Measurements from ENCODE around the gene RICTOR. TPM values are rescaled to one million over a fixed set of nuclear protein-coding genes. Genes with fewer than 3 reads are reported as not detected.
"Not testable (repeated sequence)": the region's sequence is repeated elsewhere in the genome, so short reads cannot be mapped to it uniquely, and the experiment has no call there.

RICTOR gene
- total RNA-seq, 2 donors from 2014 or later = 42.7 to 51.0 TPM

- Mint-ChIP-seq H3K4me3 (peak overlapping the region; percentile 46), H3K36me3 (peaks cover 6% of the 10 kb centered on the region), H3K4me1 (ENCODE audit: low read depth in 2 of 2) (peaks cover 32 to 47% of the 10 kb centered on the region in 2 donors), H3K27me3 (no peaks in the 10 kb centered on the region), H3K27ac (peak overlapping the region; percentile 27 to 85), H3K9me3 (no peaks in the 10 kb centered on the region)
- ATAC-seq (peak in 1 of 2 donors; percentile 74), DNase-seq (ENCODE audit: low spot score) (no peak)
Observed at GRCh38 chr5:39057734-39058133, 16.5 kb downstream of the RICTOR start.

- H3K36me3 Mint-ChIP-seq = peaks cover 6% of the 10 kb centered on the region
- peak overlapping the region in 1 of 2 donors; percentile 50 for H3K27ac Mint-ChIP-seq
- peaks cover 32 to 43% of the 10 kb centered on the region in 2 donors for H3K4me1 Mint-ChIP-seq (ENCODE audit: low read depth in 2 of 2)
- H3K27me3 Mint-ChIP-seq = no peaks in the 10 kb centered on the region
- H3K4me3 Mint-ChIP-seq = no peak overlapping the region
- ATAC-seq (no peak), DNase-seq (ENCODE audit: low spot score) (no peak)
- H3K9me3 Mint-ChIP-seq = no peaks in the 10 kb centered on the region
Observed at GRCh38 chr5:39055768-39056398, 18.3 kb downstream of the RICTOR start.

- DNase-seq (ENCODE audit: low spot score) (no peak), ATAC-seq (no peak)
- H3K4me1 Mint-ChIP-seq (ENCODE audit: low read depth in 2 of 2) = peaks cover 34 to 43% of the 10 kb centered on the region in 2 donors
- no peaks in the 10 kb centered on the region for H3K9me3 Mint-ChIP-seq
- H3K27ac Mint-ChIP-seq = no peak overlapping the region
- no peaks in the 10 kb centered on the region for H3K27me3 Mint-ChIP-seq
- H3K36me3 Mint-ChIP-seq = peaks cover 6% of the 10 kb centered on the region
- H3K4me3 Mint-ChIP-seq = no peak overlapping the region
Observed at GRCh38 chr5:39055027-39055767, 19.0 kb downstream of the RICTOR start.

- Mint-ChIP-seq H3K27ac (no peak overlapping the region), H3K4me3 (no peak overlapping the region), H3K27me3 (no peaks in the 10 kb centered on the region), H3K4me1 (ENCODE audit: low read depth in 2 of 2) (peaks cover 40 to 46% of the 10 kb centered on the region in 2 donors), H3K36me3 (peaks cover 6% of the 10 kb centered on the region), H3K9me3 (no peaks in the 10 kb centered on the region)
- DNase-seq (ENCODE audit: low spot score) (no peak), ATAC-seq (no peak)
Observed at GRCh38 chr5:39053189-39053588, 21.0 kb downstream of the RICTOR start.

DNA sequence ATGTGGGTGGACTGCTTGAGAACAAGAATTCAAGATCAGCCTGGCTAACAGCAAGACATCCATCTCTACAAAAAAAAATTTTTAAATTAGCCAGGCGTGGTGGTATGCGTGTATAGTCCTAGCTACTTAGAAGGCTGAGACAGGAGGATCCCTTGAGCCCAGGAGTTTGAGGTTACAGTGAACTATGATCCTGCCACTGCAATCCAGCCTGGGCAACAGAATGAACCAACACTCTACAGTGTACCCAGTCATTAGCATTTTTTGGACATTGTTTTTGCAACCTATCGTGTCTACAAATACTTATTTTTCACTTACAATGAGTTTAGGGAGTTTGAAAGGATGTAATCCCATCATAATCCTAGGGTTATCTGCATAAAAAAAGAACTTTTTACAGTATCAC lies 22.1 kb downstream of the RICTOR start:
- no peak overlapping the region for H3K27ac Mint-ChIP-seq
- H3K9me3 Mint-ChIP-seq = no peaks in the 10 kb centered on the region
- DNase-seq (ENCODE audit: low spot score) = no peak
- H3K4me1 Mint-ChIP-seq (ENCODE audit: low read depth in 2 of 2) = peaks cover 38 to 43% of the 10 kb centered on the region in 2 donors
- peaks cover 6% of the 10 kb centered on the region for H3K36me3 Mint-ChIP-seq
- H3K4me3 Mint-ChIP-seq = no peak overlapping the region
- no peak for ATAC-seq
- no peaks in the 10 kb centered on the region for H3K27me3 Mint-ChIP-seq

- no peak for DNase-seq (ENCODE audit: low spot score)
- peaks cover 27 to 37% of the 10 kb centered on the region in 2 donors for H3K4me1 Mint-ChIP-seq (ENCODE audit: low read depth in 2 of 2)
- no peak overlapping the region for H3K27ac Mint-ChIP-seq
- no peak overlapping the region for H3K4me3 Mint-ChIP-seq
- no peaks in the 10 kb centered on the region for H3K27me3 Mint-ChIP-seq
- no peaks in the 10 kb centered on the region for H3K36me3 Mint-ChIP-seq
- H3K9me3 Mint-ChIP-seq = no peaks in the 10 kb centered on the region
- no peak for ATAC-seq
Observed at GRCh38 chr5:39049315-39049714, 24.9 kb downstream of the RICTOR start.

GRCh38 chr5:39040875-39041274 lies 33.3 kb downstream of the RICTOR start:
- no peaks in the 10 kb centered on the region for H3K36me3 Mint-ChIP-seq
- no peaks in the 10 kb centered on the region for H3K27me3 Mint-ChIP-seq
- DNase-seq (ENCODE audit: low spot score) = no peak
- H3K9me3 Mint-ChIP-seq = no peaks in the 10 kb centered on the region
- no peak for ATAC-seq
- peaks cover 33 to 53% of the 10 kb centered on the region in 2 donors for H3K4me1 Mint-ChIP-seq (ENCODE audit: low read depth in 2 of 2)
- H3K27ac Mint-ChIP-seq = no peak overlapping the region
- H3K4me3 Mint-ChIP-seq = no peak overlapping the region

DNA sequence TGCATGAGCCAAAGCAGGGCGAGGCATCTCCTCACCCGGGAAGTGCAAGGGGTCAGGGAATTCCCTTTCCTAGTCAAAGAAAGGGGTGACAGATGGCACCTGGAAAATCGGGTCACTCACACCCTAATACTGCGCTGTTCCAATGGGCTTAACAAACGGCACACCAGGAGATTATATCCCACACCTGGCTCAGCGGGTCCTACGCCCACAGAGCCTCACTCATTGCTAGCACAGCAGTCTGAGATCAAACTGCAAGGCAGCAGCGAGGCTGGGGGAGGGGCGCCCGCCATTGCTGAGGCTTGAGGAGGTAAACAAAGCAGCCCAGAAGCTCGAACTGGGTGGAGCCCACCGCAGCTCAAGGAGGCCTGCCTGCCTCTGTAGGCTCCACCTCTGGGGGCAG lies 39.7 kb downstream of the RICTOR start:
- DNase-seq (ENCODE audit: low spot score); H3K9me3 Mint-ChIP-seq; H3K27me3 Mint-ChIP-seq; H3K4me3 Mint-ChIP-seq; H3K36me3 Mint-ChIP-seq; ATAC-seq; H3K27ac Mint-ChIP-seq: not testable (repeated sequence)
- H3K4me1 Mint-ChIP-seq (ENCODE audit: low read depth in 2 of 2) = peaks cover 47 to 53% of the 10 kb centered on the region in 2 donors

DNA sequence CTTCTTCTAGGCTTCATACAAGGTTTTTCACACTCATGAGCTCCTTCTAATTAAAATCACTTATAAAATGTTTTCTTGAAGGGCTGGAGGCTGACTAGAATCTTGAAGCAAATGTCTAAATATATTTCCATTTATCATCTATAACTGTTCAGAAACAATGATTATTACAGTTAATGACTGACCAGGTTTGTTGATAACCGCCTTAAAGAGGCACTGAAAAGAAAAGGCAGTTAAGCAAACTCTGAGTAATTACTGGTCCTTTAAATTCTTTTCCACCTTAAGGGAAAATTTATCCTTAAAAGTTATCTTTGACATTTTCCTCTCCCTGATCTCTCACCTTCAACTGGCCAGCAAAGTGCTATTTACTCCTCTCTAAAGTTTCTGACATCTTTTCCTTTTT lies 43.2 kb downstream of the RICTOR start:
- no peak for ATAC-seq
- peaks cover 6% of the 10 kb centered on the region for H3K36me3 Mint-ChIP-seq
- H3K9me3 Mint-ChIP-seq = no peaks in the 10 kb centered on the region
- peaks cover 35 to 42% of the 10 kb centered on the region in 2 donors for H3K4me1 Mint-ChIP-seq (ENCODE audit: low read depth in 2 of 2)
- no peak for DNase-seq (ENCODE audit: low spot score)
- H3K4me3 Mint-ChIP-seq = no peak overlapping the region
- peak overlapping the region in 1 of 2 donors; percentile 5 for H3K27ac Mint-ChIP-seq
- no peaks in the 10 kb centered on the region for H3K27me3 Mint-ChIP-seq

DNA sequence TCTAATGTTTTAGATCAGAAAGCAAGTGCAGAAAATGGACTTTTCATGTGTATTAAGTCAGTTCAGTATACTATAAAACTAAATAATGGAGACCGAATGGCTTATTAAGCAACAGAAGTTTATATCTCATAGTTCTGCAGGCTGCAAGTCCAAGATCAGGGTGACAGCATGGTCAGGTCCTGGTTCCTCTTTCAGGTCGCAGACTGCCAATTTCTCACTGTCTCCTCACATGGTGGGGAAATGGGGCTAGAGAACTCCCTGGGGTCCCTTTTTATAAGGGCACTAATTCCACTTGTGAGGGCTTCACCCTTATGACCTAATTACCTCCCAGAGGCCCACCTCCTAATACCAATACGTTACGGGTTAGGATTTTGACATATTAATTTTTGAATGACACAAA lies 48.7 kb downstream of the RICTOR start:
- Mint-ChIP-seq H3K27ac (no peak overlapping the region), H3K27me3 (no peaks in the 10 kb centered on the region), H3K9me3 (no peaks in the 10 kb centered on the region), H3K4me3 (no peak overlapping the region), H3K36me3 (peaks cover 6% of the 10 kb centered on the region), H3K4me1 (ENCODE audit: low read depth in 2 of 2) (peaks cover 42 to 57% of the 10 kb centered on the region in 2 donors)
- DNase-seq (ENCODE audit: low spot score) (no peak), ATAC-seq (no peak)

DNA sequence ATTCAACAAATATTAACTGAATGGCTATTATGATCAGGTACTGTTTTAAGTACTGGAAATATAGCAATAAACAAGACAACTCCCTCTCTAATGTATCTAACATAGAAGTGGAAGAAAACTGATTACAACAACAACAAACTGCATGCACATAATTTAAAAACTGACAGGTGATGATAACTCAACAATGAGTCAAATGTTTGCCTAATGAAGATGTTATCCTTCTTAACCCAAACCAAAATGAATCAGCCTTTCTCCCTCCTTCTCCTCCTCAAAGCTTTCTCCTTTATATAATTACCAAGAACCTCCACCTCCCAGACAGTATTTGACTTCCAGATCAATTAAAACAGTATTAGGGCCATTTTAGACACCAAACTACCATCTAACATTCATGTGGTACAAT lies 49.3 kb downstream of the RICTOR start:
- no peaks in the 10 kb centered on the region for H3K9me3 Mint-ChIP-seq
- no peaks in the 10 kb centered on the region for H3K27me3 Mint-ChIP-seq
- H3K4me1 Mint-ChIP-seq (ENCODE audit: low read depth in 2 of 2) = peaks cover 41 to 55% of the 10 kb centered on the region in 2 donors
- ATAC-seq (no peak), DNase-seq (ENCODE audit: low spot score) (no peak)
- H3K4me3 Mint-ChIP-seq = no peak overlapping the region
- H3K27ac Mint-ChIP-seq = no peak overlapping the region
- H3K36me3 Mint-ChIP-seq = peaks cover 8% of the 10 kb centered on the region

GRCh38 chr5:39024005-39024404 lies 50.2 kb downstream of the RICTOR start:
- ATAC-seq = peak; percentile 44 to 57
- Mint-ChIP-seq H3K4me3 (no peak overlapping the region), H3K9me3 (no peaks in the 10 kb centered on the region), H3K4me1 (ENCODE audit: low read depth in 2 of 2) (peaks cover 43 to 62% of the 10 kb centered on the region in 2 donors), H3K27ac (no peak overlapping the region), H3K36me3 (peaks cover 14% of the 10 kb centered on the region), H3K27me3 (no peaks in the 10 kb centered on the region)
- DNase-seq (ENCODE audit: low spot score) = no peak

- peaks cover 19% of the 10 kb centered on the region for H3K36me3 Mint-ChIP-seq
- H3K9me3 Mint-ChIP-seq = no peaks in the 10 kb centered on the region
- peak overlapping the region in 1 of 2 donors; percentile 58 for H3K27ac Mint-ChIP-seq
- no peaks in the 10 kb centered on the region for H3K27me3 Mint-ChIP-seq
- no peak for ATAC-seq
- no peak for DNase-seq (ENCODE audit: low spot score)
- no peak overlapping the region for H3K4me3 Mint-ChIP-seq
- H3K4me1 Mint-ChIP-seq (ENCODE audit: low read depth in 2 of 2) = peaks cover 44 to 67% of the 10 kb centered on the region in 2 donors
Observed at GRCh38 chr5:39023121-39023520, 51.1 kb downstream of the RICTOR start.

- ATAC-seq = no peak
Observed at GRCh38 chr5:39022151-39022550, 52.0 kb downstream of the RICTOR start.

More at GRCh38 chr5:39022151-39022550, 52.0 kb downstream of the RICTOR start:
- Mint-ChIP-seq H3K4me1 (ENCODE audit: low read depth in 2 of 2) (peaks cover 44 to 75% of the 10 kb centered on the region in 2 donors), H3K27ac (peak overlapping the region in 1 of 2 donors; percentile 58), H3K36me3 (peaks cover 13% of the 10 kb centered on the region), H3K4me3 (no peak overlapping the region), H3K27me3 (no peaks in the 10 kb centered on the region), H3K9me3 (no peaks in the 10 kb centered on the region)
- no peak for DNase-seq (ENCODE audit: low spot score)

Measured in natural killer cell treated with Interleukin-12 subunit alpha and Interleukin-12 subunit beta and Interleukin-15 and Interleukin-18, amount 100 ng/mL, for 72 hours (primary cell).